Measurements from ENCODE around the gene PDZRN3.

Gene PDZRN3

GRCh38 chr3:73591286-73591800 lies 33.4 kb downstream of the PDZRN3 start:
- no peaks in the 10 kb centered on the region for H3K36me3 ChIP-seq (ENCODE audit: control insufficient read depth in 1 of 2, insufficient read depth in 2 of 2, low read length in 2 of 2)
- H3K4me3 ChIP-seq (ENCODE audit: low read depth in 1 of 2, low read length in 2 of 2): no peak overlapping the region
- no peak overlapping the region for H3K27ac ChIP-seq (ENCODE audit: low read length)
- no peaks in the 10 kb centered on the region for H3K27me3 ChIP-seq (ENCODE audit: low read depth, low read length)
- no peaks in the 10 kb centered on the region for H3K9me3 ChIP-seq (ENCODE audit: control insufficient read depth in 1 of 2, low read length in 2 of 2)
- H3K4me1 ChIP-seq (ENCODE audit: control insufficient read depth in 1 of 2, insufficient read depth in 2 of 2, low read length in 2 of 2): peaks cover 3 to 33% of the 10 kb centered on the region in 2 donors

- Histone ChIP-seq H3K4me1 (ENCODE audit: control insufficient read depth in 1 of 2, insufficient read depth in 2 of 2, low read length in 2 of 2) (peaks cover 0 to 33% of the 10 kb centered on the region in 2 donors), H3K27ac (ENCODE audit: low read length) (no peak overlapping the region), H3K9me3 (ENCODE audit: control insufficient read depth in 1 of 2, low read length in 2 of 2) (no peaks in the 10 kb centered on the region), H3K36me3 (ENCODE audit: control insufficient read depth in 1 of 2, insufficient read depth in 2 of 2, low read length in 2 of 2) (no peaks in the 10 kb centered on the region), H3K27me3 (ENCODE audit: low read depth, low read length) (no peaks in the 10 kb centered on the region), H3K4me3 (ENCODE audit: low read depth in 1 of 2, low read length in 2 of 2) (no peak overlapping the region)
Measured at GRCh38 chr3:73586628-73587027, 38.1 kb downstream of the PDZRN3 start.

GRCh38 chr3:73586190-73586589 lies 38.6 kb downstream of the PDZRN3 start:
- Histone ChIP-seq H3K4me1 (ENCODE audit: control insufficient read depth in 1 of 2, insufficient read depth in 2 of 2, low read length in 2 of 2) (peaks cover 0 to 29% of the 10 kb centered on the region in 2 donors), H3K27me3 (ENCODE audit: low read depth, low read length) (no peaks in the 10 kb centered on the region), H3K4me3 (ENCODE audit: low read depth in 1 of 2, low read length in 2 of 2) (no peak overlapping the region), H3K9me3 (ENCODE audit: control insufficient read depth in 1 of 2, low read length in 2 of 2) (no peaks in the 10 kb centered on the region), H3K36me3 (ENCODE audit: control insufficient read depth in 1 of 2, insufficient read depth in 2 of 2, low read length in 2 of 2) (no peaks in the 10 kb centered on the region), H3K27ac (ENCODE audit: low read length) (no peak overlapping the region)

GRCh38 chr3:73584873-73585272 lies 39.9 kb downstream of the PDZRN3 start:
- H3K27ac ChIP-seq (ENCODE audit: low read length): no peak overlapping the region
- peaks cover 0 to 32% of the 10 kb centered on the region in 2 donors for H3K4me1 ChIP-seq (ENCODE audit: control insufficient read depth in 1 of 2, insufficient read depth in 2 of 2, low read length in 2 of 2)
- no peak overlapping the region for H3K4me3 ChIP-seq (ENCODE audit: low read depth in 1 of 2, low read length in 2 of 2)
- H3K36me3 ChIP-seq (ENCODE audit: control insufficient read depth in 1 of 2, insufficient read depth in 2 of 2, low read length in 2 of 2): no peaks in the 10 kb centered on the region
- H3K9me3 ChIP-seq (ENCODE audit: control insufficient read depth in 1 of 2, low read length in 2 of 2): no peaks in the 10 kb centered on the region
- H3K27me3 ChIP-seq (ENCODE audit: low read depth, low read length): no peaks in the 10 kb centered on the region

GRCh38 chr3:73582535-73582934 lies 42.2 kb downstream of the PDZRN3 start:
- Histone ChIP-seq H3K9me3 (ENCODE audit: control insufficient read depth in 1 of 2, low read length in 2 of 2) (no peaks in the 10 kb centered on the region), H3K27me3 (ENCODE audit: low read depth, low read length) (no peaks in the 10 kb centered on the region), H3K4me3 (ENCODE audit: low read depth in 1 of 2, low read length in 2 of 2) (no peak overlapping the region), H3K36me3 (ENCODE audit: control insufficient read depth in 1 of 2, insufficient read depth in 2 of 2, low read length in 2 of 2) (no peaks in the 10 kb centered on the region), H3K27ac (ENCODE audit: low read length) (no peak overlapping the region), H3K4me1 (ENCODE audit: control insufficient read depth in 1 of 2, insufficient read depth in 2 of 2, low read length in 2 of 2) (peaks cover 0 to 23% of the 10 kb centered on the region in 2 donors)

GRCh38 chr3:73581134-73581846 lies 43.5 kb downstream of the PDZRN3 start:
- Histone ChIP-seq H3K27ac (ENCODE audit: low read length) (peak overlapping the region; percentile 47), H3K4me1 (ENCODE audit: control insufficient read depth in 1 of 2, insufficient read depth in 2 of 2, low read length in 2 of 2) (peaks cover 3 to 22% of the 10 kb centered on the region in 2 donors), H3K27me3 (ENCODE audit: low read depth, low read length) (no peaks in the 10 kb centered on the region), H3K36me3 (ENCODE audit: control insufficient read depth in 1 of 2, insufficient read depth in 2 of 2, low read length in 2 of 2) (no peaks in the 10 kb centered on the region), H3K4me3 (ENCODE audit: low read depth in 1 of 2, low read length in 2 of 2) (no peak overlapping the region), H3K9me3 (ENCODE audit: control insufficient read depth in 1 of 2, low read length in 2 of 2) (no peaks in the 10 kb centered on the region)

GRCh38 chr3:73580343-73580742 lies 44.4 kb downstream of the PDZRN3 start:
- Histone ChIP-seq H3K4me1 (ENCODE audit: control insufficient read depth in 1 of 2, insufficient read depth in 2 of 2, low read length in 2 of 2) (peaks cover 3 to 17% of the 10 kb centered on the region in 2 donors), H3K9me3 (ENCODE audit: control insufficient read depth in 1 of 2, low read length in 2 of 2) (no peaks in the 10 kb centered on the region), H3K27ac (ENCODE audit: low read length) (peak overlapping the region; percentile 47), H3K4me3 (ENCODE audit: low read depth in 1 of 2, low read length in 2 of 2) (no peak overlapping the region), H3K27me3 (ENCODE audit: low read depth, low read length) (no peaks in the 10 kb centered on the region), H3K36me3 (ENCODE audit: control insufficient read depth in 1 of 2, insufficient read depth in 2 of 2, low read length in 2 of 2) (no peaks in the 10 kb centered on the region)

- H3K4me3 ChIP-seq (ENCODE audit: low read depth in 1 of 2, low read length in 2 of 2): no peak overlapping the region
- peaks cover 3 to 21% of the 10 kb centered on the region in 2 donors for H3K4me1 ChIP-seq (ENCODE audit: control insufficient read depth in 1 of 2, insufficient read depth in 2 of 2, low read length in 2 of 2)
- no peaks in the 10 kb centered on the region for H3K36me3 ChIP-seq (ENCODE audit: control insufficient read depth in 1 of 2, insufficient read depth in 2 of 2, low read length in 2 of 2)
- H3K9me3 ChIP-seq (ENCODE audit: control insufficient read depth in 1 of 2, low read length in 2 of 2): no peaks in the 10 kb centered on the region
- H3K27ac ChIP-seq (ENCODE audit: low read length): no peak overlapping the region
- H3K27me3 ChIP-seq (ENCODE audit: low read depth, low read length): no peaks in the 10 kb centered on the region
Measured at GRCh38 chr3:73577704-73578103, 47.0 kb downstream of the PDZRN3 start.

GRCh38 chr3:73576999-73577461 lies 47.7 kb downstream of the PDZRN3 start:
- H3K27ac ChIP-seq (ENCODE audit: low read length): no peak overlapping the region
- no peak overlapping the region for H3K4me3 ChIP-seq (ENCODE audit: low read depth in 1 of 2, low read length in 2 of 2)
- H3K27me3 ChIP-seq (ENCODE audit: low read depth, low read length): no peaks in the 10 kb centered on the region
- no peaks in the 10 kb centered on the region for H3K9me3 ChIP-seq (ENCODE audit: control insufficient read depth in 1 of 2, low read length in 2 of 2)
- no peaks in the 10 kb centered on the region for H3K36me3 ChIP-seq (ENCODE audit: control insufficient read depth in 1 of 2, insufficient read depth in 2 of 2, low read length in 2 of 2)
- H3K4me1 ChIP-seq (ENCODE audit: control insufficient read depth in 1 of 2, insufficient read depth in 2 of 2, low read length in 2 of 2): peaks cover 3 to 24% of the 10 kb centered on the region in 2 donors

GRCh38 chr3:73575953-73576352 lies 48.8 kb downstream of the PDZRN3 start:
- H3K27me3 ChIP-seq (ENCODE audit: low read depth, low read length): no peaks in the 10 kb centered on the region
- no peak overlapping the region for H3K4me3 ChIP-seq (ENCODE audit: low read depth in 1 of 2, low read length in 2 of 2)
- no peaks in the 10 kb centered on the region for H3K9me3 ChIP-seq (ENCODE audit: control insufficient read depth in 1 of 2, low read length in 2 of 2)
- peaks cover 3 to 22% of the 10 kb centered on the region in 2 donors for H3K4me1 ChIP-seq (ENCODE audit: control insufficient read depth in 1 of 2, insufficient read depth in 2 of 2, low read length in 2 of 2)
- no peaks in the 10 kb centered on the region for H3K36me3 ChIP-seq (ENCODE audit: control insufficient read depth in 1 of 2, insufficient read depth in 2 of 2, low read length in 2 of 2)
- no peak overlapping the region for H3K27ac ChIP-seq (ENCODE audit: low read length)

- H3K9me3 ChIP-seq (ENCODE audit: control insufficient read depth in 1 of 2, low read length in 2 of 2): no peaks in the 10 kb centered on the region
- no peak overlapping the region for H3K27ac ChIP-seq (ENCODE audit: low read length)
- H3K4me3 ChIP-seq (ENCODE audit: low read depth in 1 of 2, low read length in 2 of 2): no peak overlapping the region
- no peaks in the 10 kb centered on the region for H3K36me3 ChIP-seq (ENCODE audit: control insufficient read depth in 1 of 2, insufficient read depth in 2 of 2, low read length in 2 of 2)
- no peaks in the 10 kb centered on the region for H3K27me3 ChIP-seq (ENCODE audit: low read depth, low read length)
- H3K4me1 ChIP-seq (ENCODE audit: control insufficient read depth in 1 of 2, insufficient read depth in 2 of 2, low read length in 2 of 2): peaks cover 3 to 19% of the 10 kb centered on the region in 2 donors
Measured at GRCh38 chr3:73575519-73575918, 49.2 kb downstream of the PDZRN3 start.

All from muscle layer of duodenum (tissue), 2 donors.